HFF-Myc (cell line): Measurements from ENCODE around the gene RNU4-1.

Source experiments
- DNase-seq: peaks from one replicate; pipeline ENCODE4 v3.0.0-alpha.2; 2011; ENCODE audit warnings: low read depth; ENCODE audit errors: extremely low read depth
- H3K4me3 ChIP-seq: replicated peaks from 2 replicates; pipeline ENCODE4 v1.5.1; 2011; ENCODE audit warnings: low read depth, mild to moderate bottlenecking, control low read depth, low read length
- TF ChIP-seq, protein P1 (sequence below): IDR thresholded peaks from 2 replicates; pipeline ENCODE4 v1.5.1; 2012; ENCODE audit warnings: mild to moderate bottlenecking, low read depth, low read length, control low read depth; ENCODE audit errors: missing control alignments

Gene RNU4-1

DNA sequence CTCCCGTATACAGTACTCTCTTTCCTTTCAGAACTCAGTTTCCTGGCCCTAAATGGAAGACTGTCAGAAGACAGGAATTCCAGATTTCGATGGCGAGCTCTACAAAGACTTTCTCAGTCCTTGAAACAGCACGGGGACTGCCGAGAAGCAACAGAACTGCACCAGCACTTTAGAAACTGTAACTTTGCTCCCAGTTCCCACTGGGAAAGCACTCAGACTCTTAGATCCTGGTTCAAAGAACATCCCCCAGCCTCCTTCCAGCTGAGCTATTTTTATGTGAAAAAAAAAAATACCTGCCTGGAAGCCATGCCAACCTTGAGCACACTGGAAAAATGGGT, 29.3 kb downstream of the RNU4-1 start:
- peak overlapping the region; percentile 70 for H3K4me3 ChIP-seq
- TF ChIP-seq, protein P1, sequence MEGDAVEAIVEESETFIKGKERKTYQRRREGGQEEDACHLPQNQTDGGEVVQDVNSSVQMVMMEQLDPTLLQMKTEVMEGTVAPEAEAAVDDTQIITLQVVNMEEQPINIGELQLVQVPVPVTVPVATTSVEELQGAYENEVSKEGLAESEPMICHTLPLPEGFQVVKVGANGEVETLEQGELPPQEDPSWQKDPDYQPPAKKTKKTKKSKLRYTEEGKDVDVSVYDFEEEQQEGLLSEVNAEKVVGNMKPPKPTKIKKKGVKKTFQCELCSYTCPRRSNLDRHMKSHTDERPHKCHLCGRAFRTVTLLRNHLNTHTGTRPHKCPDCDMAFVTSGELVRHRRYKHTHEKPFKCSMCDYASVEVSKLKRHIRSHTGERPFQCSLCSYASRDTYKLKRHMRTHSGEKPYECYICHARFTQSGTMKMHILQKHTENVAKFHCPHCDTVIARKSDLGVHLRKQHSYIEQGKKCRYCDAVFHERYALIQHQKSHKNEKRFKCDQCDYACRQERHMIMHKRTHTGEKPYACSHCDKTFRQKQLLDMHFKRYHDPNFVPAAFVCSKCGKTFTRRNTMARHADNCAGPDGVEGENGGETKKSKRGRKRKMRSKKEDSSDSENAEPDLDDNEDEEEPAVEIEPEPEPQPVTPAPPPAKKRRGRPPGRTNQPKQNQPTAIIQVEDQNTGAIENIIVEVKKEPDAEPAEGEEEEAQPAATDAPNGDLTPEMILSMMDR = no peak
- no peak for DNase-seq

DNA sequence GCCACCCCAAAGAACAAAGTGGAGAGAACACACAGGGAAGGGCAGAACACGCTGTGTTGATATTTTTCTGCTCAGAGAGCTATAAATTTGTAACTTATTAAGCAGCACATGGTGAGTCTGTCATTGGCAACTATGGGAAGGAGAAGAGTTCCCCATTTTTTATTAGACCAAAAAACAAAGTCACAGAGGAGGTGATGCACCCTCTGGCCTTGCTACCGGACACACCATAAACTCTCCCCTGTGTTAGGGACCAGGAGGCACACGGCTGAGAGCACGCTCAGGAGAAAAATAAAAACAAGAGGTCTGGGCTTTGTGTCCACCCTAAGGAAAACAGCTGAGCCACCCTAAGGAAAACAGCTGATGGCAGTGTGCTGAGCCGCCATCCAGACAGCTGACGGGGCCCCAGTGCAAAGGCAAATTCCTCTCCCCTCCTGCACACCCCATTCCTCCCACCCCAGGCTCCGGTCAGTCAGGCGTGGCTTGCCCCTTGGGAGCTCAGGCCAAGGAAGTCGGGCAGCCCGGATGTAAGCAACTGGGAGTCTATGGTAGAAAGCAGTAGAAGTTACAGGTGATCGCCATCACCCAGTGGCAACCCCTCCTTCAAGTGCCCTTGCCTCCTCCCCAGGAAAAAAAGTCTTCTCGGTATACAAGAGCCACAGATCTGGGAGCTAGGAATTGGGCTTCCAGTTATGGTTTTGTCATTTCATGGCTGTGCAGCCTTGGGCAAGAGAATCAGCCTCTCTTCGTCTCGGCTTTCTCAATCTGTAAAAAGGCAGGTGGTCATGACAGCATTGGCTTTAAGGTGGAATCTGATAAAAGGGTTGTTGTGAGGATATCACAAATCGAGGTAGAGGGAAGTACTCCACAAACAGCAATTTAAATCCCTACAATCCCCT, 29.9 kb downstream of the RNU4-1 start:
- no peak for DNase-seq
- peak overlapping the region; percentile 70 for H3K4me3 ChIP-seq
- TF ChIP-seq, protein P1 = no peak

DNA sequence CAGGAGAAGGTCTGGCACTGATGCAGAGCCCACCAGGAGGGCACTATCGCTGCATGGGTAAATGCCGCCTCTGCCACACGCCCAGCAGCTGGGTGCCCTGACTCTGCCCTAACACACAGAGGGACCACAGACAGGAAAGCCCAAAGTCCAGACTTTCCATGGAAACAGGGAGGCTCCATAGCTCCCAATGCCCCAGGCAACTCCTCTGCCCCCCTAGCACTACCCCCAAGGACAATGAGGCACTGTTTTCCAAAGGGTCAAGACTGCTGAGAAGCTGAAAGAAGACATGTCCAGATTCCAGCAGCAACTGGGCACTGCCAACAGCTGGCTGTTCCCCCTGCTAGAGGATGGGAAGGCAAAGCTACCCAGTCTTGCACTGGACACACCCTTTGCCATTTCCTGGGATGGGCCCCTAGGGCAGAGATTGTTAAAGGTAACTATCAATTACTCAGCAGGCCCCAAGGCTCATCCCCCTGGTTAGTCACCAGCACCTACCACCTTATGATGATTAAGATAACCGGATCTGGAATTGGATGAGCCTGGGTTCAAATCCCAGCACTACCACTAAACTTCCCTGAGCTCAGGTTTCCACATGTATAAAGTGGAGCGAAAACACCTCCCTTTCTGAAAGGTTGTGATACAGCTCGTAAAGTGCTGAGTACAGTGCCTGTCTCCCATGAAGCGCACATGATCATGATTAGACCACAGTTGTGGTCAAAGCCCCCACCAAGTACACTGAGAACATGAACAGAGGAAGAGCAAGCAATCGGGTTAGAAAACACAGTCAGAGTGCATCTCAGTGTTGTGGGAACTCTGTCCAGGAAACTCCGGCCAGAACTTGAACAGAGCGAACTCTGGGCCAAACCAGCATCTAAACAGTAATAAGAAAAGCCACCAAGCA, 30.8 kb downstream of the RNU4-1 start:
- peak overlapping the region; percentile 70 for H3K4me3 ChIP-seq
- DNase-seq = no peak
- TF ChIP-seq, protein P1 = no peak

DNA sequence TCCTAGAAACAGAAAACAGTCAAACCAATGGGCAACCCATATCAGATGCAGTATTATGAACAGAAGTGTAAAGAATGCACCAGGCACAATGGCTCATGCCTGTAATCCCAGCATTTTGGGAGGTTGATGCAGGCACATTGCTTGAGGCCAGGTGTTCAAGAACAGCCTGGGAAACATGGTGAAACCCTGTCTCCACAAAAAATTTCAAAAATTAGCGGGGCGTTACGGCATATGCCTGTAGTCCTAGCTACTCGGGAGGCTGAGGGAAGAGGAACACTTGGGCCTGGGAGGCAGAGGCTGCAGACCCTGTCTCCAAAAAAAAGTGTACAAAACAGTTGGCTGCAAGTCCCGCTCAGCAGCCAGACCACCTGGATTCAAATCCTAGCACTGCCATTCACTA, 32.4 kb downstream of the RNU4-1 start:
- no peak overlapping the region for H3K4me3 ChIP-seq
- no peak for DNase-seq
- TF ChIP-seq, protein P1 = no peak

DNA sequence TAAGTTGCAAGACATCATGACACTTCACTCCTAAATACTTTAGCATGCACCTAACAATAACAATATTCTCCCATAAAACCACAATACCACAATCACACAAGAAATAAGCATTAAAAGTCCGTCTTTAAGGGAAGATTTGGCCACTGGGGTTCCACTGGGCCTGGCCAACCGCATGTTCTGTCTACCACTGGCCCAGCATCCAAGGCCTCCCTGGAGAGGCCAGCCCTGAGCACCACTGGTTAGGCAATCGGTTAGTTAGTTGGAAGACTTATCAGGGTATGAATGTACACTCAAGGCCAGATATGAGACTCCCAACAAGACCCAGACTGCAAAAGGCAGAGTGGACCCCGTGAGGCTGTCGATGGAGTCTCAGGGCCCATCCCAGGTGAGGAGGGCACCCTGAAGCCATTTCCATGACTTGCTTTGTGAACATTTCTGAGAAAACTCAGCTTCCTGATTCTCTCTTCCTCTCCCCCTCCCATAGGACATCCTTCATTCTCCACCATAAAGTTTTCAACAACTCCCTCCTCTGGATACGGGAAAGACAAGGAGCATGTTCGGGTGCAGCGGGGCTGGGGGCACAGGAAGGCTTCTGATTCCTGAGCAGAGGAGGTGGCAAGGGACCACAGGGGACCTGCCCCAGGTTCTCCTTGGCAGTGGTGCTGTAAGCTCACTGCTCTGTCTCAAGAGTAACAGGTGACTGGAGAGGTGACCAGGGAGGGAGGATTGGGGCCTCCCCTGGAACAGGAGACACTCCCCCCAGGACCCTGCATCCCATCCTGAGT, 33.4 kb downstream of the RNU4-1 start:
- TF ChIP-seq, protein P1 = no peak
- no peak for DNase-seq
- H3K4me3 ChIP-seq = no peak overlapping the region

DNA sequence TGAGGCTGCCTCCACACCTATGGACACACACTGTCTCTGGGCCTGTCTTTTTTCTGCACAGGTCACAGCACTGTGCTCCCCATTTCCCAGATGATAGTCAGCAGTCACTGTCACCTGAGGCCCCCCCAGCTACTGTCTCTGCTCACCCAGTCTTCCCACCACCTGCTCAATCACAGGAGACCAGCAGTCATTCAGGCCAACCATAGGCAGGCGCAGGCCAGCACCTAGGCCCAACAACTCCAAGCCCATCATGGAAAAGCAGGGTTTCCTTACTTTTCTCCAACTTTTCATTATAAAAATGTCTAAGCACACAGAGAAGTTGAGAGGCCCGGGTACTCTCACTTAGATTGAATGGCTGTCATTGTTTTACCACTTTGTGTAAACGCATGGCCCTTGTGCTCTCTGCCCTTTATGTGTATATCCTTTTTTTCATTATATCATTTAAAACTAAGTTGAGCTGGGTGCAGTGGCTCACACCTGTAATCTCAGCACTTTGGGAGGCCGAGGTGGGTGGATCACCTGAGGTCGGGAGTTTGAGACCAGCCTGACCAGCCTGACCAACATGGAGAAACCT, 34.6 kb downstream of the RNU4-1 start:
- TF ChIP-seq, protein P1 = no peak
- DNase-seq = no peak
- H3K4me3 ChIP-seq = no peak overlapping the region
